Measurements from ENCODE around the gene TENT5A.
A peak's percentile ranks its signal among the peaks of the same experiment; 100 is the strongest.

The TENT5A gene

GRCh38 chr6:81704700-81705099 is 47.8 kb downstream of the TENT5A start:
- no peaks in the 10 kb centered on the region for H3K27me3 ChIP-seq (replicated peaks; ENCODE audit: insufficient read depth, low read length)

GRCh38 chr6:81700414-81700813 is 52.1 kb downstream of the TENT5A start:
- Histone ChIP-seq H3K27me3 (replicated peaks; ENCODE audit: insufficient read depth, low read length) (no peaks in the 10 kb centered on the region), H2AFZ (ENCODE audit: low read length) (no peak overlapping the region), H3K4me1 (ENCODE audit: low read length) (no peaks in the 10 kb centered on the region; the same call in 1 of the 2 replicates), H3F3A (ENCODE audit: insufficient read depth, low read length) (no peaks in the 10 kb centered on the region), H3K4me2 (ENCODE audit: low read depth, low read length) (no peak overlapping the region), H3K36me3 (replicated peaks; ENCODE audit: insufficient read depth, low read length) (no peaks in the 10 kb centered on the region), H3K9me3 (replicated peaks; ENCODE audit: insufficient read depth, low read length) (no peaks in the 10 kb centered on the region), H4K20me1 (ENCODE audit: insufficient read depth, low read length) (no peaks in the 10 kb centered on the region), H3K4me3 (ENCODE audit: low read length) (no peak overlapping the region), H3K9ac (ENCODE audit: low read length) (no peak overlapping the region), H3K9me2 (replicated peaks; ENCODE audit: insufficient read depth, low read length) (no peaks in the 10 kb centered on the region), H3K79me2 (ENCODE audit: low read length) (no peaks in the 10 kb centered on the region), H3K27ac (ENCODE audit: low read length) (no peak overlapping the region)
- DNase-seq = no peak
- no peak for TF ChIP-seq EZH2 (optimal IDR thresholded peaks at IDR 0.05; ENCODE audit: low read depth, low read length)

More at GRCh38 chr6:81704700-81705099, 47.8 kb downstream of the TENT5A start:
- Histone ChIP-seq H2AFZ (ENCODE audit: low read length) (no peak overlapping the region), H3K27ac (ENCODE audit: low read length) (no peak overlapping the region), H3K4me1 (ENCODE audit: low read length) (no peaks in the 10 kb centered on the region), H4K20me1 (ENCODE audit: insufficient read depth, low read length) (no peaks in the 10 kb centered on the region), H3K36me3 (replicated peaks; ENCODE audit: insufficient read depth, low read length) (no peaks in the 10 kb centered on the region), H3F3A (ENCODE audit: insufficient read depth, low read length) (no peaks in the 10 kb centered on the region), H3K4me3 (ENCODE audit: low read length) (no peak overlapping the region), H3K4me2 (ENCODE audit: low read depth, low read length) (no peak overlapping the region), H3K9ac (ENCODE audit: low read length) (no peak overlapping the region), H3K9me3 (replicated peaks; ENCODE audit: insufficient read depth, low read length) (no peaks in the 10 kb centered on the region), H3K79me2 (ENCODE audit: low read length) (no peaks in the 10 kb centered on the region), H3K9me2 (replicated peaks; ENCODE audit: insufficient read depth, low read length) (no peaks in the 10 kb centered on the region)
- no peak for TF ChIP-seq EZH2 (optimal IDR thresholded peaks at IDR 0.05; ENCODE audit: low read depth, low read length)
- no peak for TF ChIP-seq CTCF (IDR thresholded peaks at IDR 0.05; ENCODE audit: low read length)
- TF ChIP-seq EZH2phosphoT487 (IDR thresholded peaks at IDR 0.05; ENCODE audit: low read length) = no peak
- no peak for DNase-seq

- Histone ChIP-seq H3K4me2 (ENCODE audit: low read depth, low read length) (no peak overlapping the region), H3K27ac (ENCODE audit: low read length) (no peak overlapping the region), H3K36me3 (replicated peaks; ENCODE audit: insufficient read depth, low read length) (no peaks in the 10 kb centered on the region), H3K9me3 (replicated peaks; ENCODE audit: insufficient read depth, low read length) (no peaks in the 10 kb centered on the region), H3K27me3 (replicated peaks; ENCODE audit: insufficient read depth, low read length) (no peaks in the 10 kb centered on the region), H2AFZ (ENCODE audit: low read length) (no peak overlapping the region), H3F3A (ENCODE audit: insufficient read depth, low read length) (no peaks in the 10 kb centered on the region), H3K9ac (ENCODE audit: low read length) (no peak overlapping the region), H3K9me2 (replicated peaks; ENCODE audit: insufficient read depth, low read length) (no peaks in the 10 kb centered on the region), H3K79me2 (ENCODE audit: low read length) (no peaks in the 10 kb centered on the region), H3K4me1 (ENCODE audit: low read length) (no peaks in the 10 kb centered on the region; the same call in 1 of the 2 replicates), H3K4me3 (ENCODE audit: low read length) (no peak overlapping the region), H4K20me1 (ENCODE audit: insufficient read depth, low read length) (no peaks in the 10 kb centered on the region)
- DNase-seq = no peak
- no peak for TF ChIP-seq EZH2phosphoT487 (IDR thresholded peaks at IDR 0.05; ENCODE audit: low read length)
- TF ChIP-seq EZH2 (optimal IDR thresholded peaks at IDR 0.05; ENCODE audit: low read depth, low read length) = no peak
- TF ChIP-seq CTCF (IDR thresholded peaks at IDR 0.05; ENCODE audit: low read length) = no peak
Observed at GRCh38 chr6:81697559-81697958, 54.9 kb downstream of the TENT5A start.

- Histone ChIP-seq H3K9ac (ENCODE audit: low read length) (no peak overlapping the region), H3K4me3 (ENCODE audit: low read length) (no peak overlapping the region), H3K79me2 (ENCODE audit: low read length) (no peaks in the 10 kb centered on the region), H3K9me2 (replicated peaks; ENCODE audit: insufficient read depth, low read length) (no peaks in the 10 kb centered on the region), H3K27me3 (replicated peaks; ENCODE audit: insufficient read depth, low read length) (no peaks in the 10 kb centered on the region), H3K36me3 (replicated peaks; ENCODE audit: insufficient read depth, low read length) (no peaks in the 10 kb centered on the region), H3K9me3 (replicated peaks; ENCODE audit: insufficient read depth, low read length) (no peaks in the 10 kb centered on the region), H4K20me1 (ENCODE audit: insufficient read depth, low read length) (no peaks in the 10 kb centered on the region), H3F3A (ENCODE audit: insufficient read depth, low read length) (no peaks in the 10 kb centered on the region), H3K4me2 (ENCODE audit: low read depth, low read length) (no peak overlapping the region), H2AFZ (ENCODE audit: low read length) (no peak overlapping the region), H3K27ac (ENCODE audit: low read length) (no peak overlapping the region), H3K4me1 (ENCODE audit: low read length) (no peaks in the 10 kb centered on the region; the same call in 1 of the 2 replicates)
- no peak for TF ChIP-seq EZH2 (optimal IDR thresholded peaks at IDR 0.05; ENCODE audit: low read depth, low read length)
- TF ChIP-seq CTCF (IDR thresholded peaks at IDR 0.05; ENCODE audit: low read length) = no peak
- no peak for TF ChIP-seq EZH2phosphoT487 (IDR thresholded peaks at IDR 0.05; ENCODE audit: low read length)
- DNase-seq = peak; percentile 61
Observed at GRCh38 chr6:81696524-81696923, 56.0 kb downstream of the TENT5A start.
